MM.1S (cell line): Measurements from ENCODE around the gene ZFPM1.

Source experiments
- CTCF ChIP-seq: fragments of 300-600 bp; sonication (generic); IDR thresholded peaks from 2 replicates; pipeline ENCODE4 v1.5.1; 2016; ENCODE audit warnings: antibody characterized with exemption, low read length, mixed read lengths
- EZH2phosphoT487 ChIP-seq: fragments of 300-600 bp; sonication (generic); IDR thresholded peaks from 2 replicates; pipeline ENCODE4 v1.6.1; 2018; ENCODE audit warnings: antibody characterized with exemption, low read length

DNA sequence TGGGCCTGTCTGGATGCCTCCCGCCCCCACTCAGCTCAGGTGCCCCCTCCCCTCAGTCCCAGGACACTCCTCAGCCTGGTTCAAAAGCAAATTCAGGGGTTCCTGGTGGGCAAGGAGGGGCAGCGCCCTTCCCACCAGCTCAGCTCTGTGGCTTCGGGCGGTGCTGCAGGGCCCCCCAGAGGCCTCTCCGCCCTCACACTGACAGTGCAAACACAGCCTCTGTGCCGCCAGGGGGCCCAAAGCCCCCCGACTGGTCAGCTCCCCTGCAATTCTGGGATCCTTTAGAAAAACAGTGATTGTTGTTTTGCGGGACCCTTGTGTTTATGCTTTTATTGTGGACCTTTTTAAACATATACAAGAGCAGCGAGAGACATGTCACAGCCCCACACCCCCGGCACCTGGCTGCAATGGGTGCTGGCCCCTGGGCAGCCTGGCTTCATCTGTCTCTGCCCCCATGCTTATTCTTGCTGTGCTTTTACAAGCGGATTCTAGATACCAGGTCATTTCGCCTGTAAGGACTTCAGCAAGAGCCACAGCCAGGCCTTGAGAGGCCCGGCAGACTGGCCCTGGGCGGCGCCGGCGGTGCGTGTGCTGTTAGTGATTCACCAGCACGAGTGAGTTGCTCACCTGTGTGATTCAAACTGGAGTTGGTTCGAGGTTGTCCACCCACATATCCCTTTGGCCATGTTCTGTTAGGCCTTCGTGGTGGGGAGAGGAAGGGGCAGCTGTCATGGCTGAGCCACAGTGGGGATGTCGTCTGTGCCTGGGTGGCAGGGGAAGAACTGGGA, 49.1 kb upstream of the ZFPM1 start:
- TF ChIP-seq CTCF (no peak), EZH2phosphoT487 (no peak)
